Mesodermal cell (in vitro differentiated cells): ENCODE data around the gene SPTLC1.
A peak's percentile ranks its signal among the peaks of the same experiment; 100 is the strongest.
"Not testable (repeated sequence)": the region's sequence is repeated elsewhere in the genome, so short reads cannot be mapped to it uniquely, and the experiment has no call there.

ENCODE experiments used
- H3K27ac ChIP-seq: 2 replicates; pipeline ENCODE4 v1.7.0; 2013; ENCODE audit warnings: mild to moderate bottlenecking, low read depth, low read length, moderate library complexity; ENCODE audit not compliant: severe bottlenecking
- H3K36me3 ChIP-seq: 2 replicates; pipeline ENCODE4 v1.7.1; 2013; ENCODE audit warnings: mild to moderate bottlenecking, low read length, moderate library complexity; ENCODE audit not compliant: control insufficient read depth, insufficient read depth
- H3K4me1 ChIP-seq: one replicate; pipeline ENCODE4 v1.7.1; 2013; ENCODE audit warnings: mild to moderate bottlenecking, low read length; ENCODE audit not compliant: insufficient read depth, control insufficient read depth, poor library complexity, severe bottlenecking
- H3K4me3 ChIP-seq: 2 replicates; pipeline ENCODE4 v1.7.0; 2013; ENCODE audit warnings: low read length, control low read depth, mild to moderate bottlenecking; ENCODE audit not compliant: insufficient read depth, poor library complexity, severe bottlenecking; ENCODE audit errors: extremely low read depth
- H3K9me3 ChIP-seq: 2 replicates; pipeline ENCODE4 v1.7.1; 2013; ENCODE audit warnings: mild to moderate bottlenecking, low read length, moderate library complexity; ENCODE audit not compliant: control insufficient read depth
- whole genome bisulfite sequencing, 2 experiments: methylation state at CpG; one replicate each; pipeline ENCODE4 v1.1.5; 2013; ENCODE audit warnings: missing lambda C conversion rate in 2 of 2; ENCODE audit not compliant: insufficient coverage in 2 of 2; 5-methylcytosine and 5-hydroxymethylcytosine counted together

SPTLC1 gene

DNA sequence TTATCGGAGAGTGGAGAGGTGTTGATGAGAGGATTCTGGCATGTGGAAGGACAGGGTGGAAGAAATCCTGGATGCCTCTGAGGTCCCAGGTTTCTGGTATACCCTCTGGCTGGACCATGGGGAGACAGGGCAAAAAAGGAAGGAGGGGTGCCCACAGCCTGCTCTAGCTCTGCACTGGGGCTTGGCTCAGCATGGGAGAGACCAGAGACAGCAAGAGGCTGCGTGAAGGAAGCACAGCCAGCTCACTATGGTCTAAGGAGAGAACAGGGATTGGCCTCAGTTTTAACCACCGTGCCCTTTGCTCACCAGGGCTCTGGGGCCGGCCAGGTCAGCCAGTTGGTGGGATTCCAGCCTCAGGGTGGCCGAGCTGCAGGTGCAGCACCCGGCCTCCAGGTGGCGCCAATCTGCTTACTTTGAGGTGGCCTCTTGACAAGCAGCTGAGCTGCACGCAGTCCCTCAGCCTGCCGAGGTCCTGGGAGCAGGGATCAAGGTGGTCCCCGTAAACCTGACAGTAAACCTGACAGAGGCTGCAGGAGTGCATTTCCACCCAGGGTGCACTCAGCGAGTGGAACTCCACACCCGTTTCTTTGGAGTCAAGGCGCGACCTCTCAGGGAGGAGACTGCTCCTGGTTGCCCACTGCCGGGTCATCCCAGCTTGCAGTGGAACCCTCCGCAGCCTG is 25.0 kb upstream of the SPTLC1 start:
- H3K4me3 ChIP-seq = no peak overlapping the region
- H3K9me3 ChIP-seq = no peaks in the 10 kb centered on the region
- WGBS, 2 experiments = 29 to 32% methylated on average over 14 to 16 of the region's 16 CpGs
- peaks cover 8% of the 10 kb centered on the region for H3K4me1 ChIP-seq
- no peaks in the 10 kb centered on the region for H3K36me3 ChIP-seq
- no peak overlapping the region for H3K27ac ChIP-seq

DNA sequence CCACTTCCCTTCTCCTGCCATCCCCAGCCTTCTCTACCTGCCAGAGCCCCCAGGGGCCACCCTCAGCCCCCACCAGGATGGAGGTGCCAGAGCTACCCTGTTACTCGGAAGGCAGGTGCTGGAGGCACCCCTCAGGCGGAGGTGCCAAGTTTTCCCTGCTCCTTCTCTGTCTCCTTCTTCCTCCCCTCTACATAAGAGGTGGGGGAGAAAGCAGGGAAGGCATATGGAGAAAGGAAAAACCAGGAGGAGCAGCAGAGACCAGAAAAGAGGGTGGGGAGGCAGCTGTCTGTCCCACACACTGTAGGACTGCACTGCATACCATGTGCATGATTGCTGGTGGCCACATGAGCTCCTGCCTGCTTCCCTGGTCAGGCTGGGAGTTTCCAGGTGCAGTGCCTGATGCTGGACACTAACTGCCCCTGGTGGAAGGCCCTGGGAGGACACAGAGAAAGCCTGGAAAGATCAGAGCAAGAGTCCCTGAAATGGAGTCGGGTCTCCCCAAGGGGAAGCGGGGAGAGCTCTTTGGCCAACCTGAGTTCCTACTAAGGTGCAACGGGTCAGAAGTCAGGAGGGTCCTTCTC is 23.8 kb upstream of the SPTLC1 start:
- not testable (repeated sequence) for H3K4me1 ChIP-seq, H3K36me3 ChIP-seq, H3K4me3 ChIP-seq, H3K9me3 ChIP-seq, H3K27ac ChIP-seq
- 96 to 97% methylated on average over 3 of the region's 5 CpGs for WGBS, 2 experiments

DNA sequence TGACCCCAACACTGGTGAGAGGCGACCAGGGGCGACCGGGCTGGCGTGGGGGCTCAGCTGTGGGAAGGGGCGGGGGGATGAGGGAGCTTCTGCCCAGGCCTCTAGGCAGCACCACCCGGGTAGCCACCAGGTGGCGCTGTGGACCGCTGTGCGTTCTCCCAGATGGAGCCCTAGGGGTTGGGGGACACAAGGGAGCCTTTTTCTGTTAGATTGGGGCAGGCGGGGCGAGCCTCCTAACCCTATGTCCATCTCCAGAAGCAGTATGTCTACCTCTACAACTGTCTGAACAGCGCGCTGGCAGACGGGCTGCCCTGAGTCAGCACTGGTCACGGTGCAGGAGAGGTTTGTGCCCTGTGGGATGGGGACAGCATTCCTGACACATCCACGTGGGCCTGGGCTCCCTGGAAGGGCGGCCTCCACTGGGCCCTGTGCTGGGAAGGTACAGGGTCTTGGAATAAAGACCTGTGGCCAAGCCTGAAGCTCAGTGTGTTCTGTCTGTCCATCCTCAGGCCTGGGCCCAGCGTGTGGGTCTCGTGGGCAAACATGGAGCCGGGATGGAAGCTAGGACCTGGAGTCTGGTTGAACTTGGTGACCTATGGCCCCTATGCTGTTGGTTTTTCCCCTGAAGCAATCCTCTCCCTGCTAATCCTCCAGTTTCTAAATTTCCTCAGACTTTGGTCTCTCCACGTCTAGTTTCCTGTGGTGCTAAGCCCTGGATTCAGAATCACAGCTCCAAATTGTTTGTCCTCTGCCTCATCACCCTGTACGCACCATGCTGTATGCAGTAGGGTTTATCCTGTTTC is 23.1 kb upstream of the SPTLC1 start:
- 55 to 57% methylated on average over 13 to 18 of the region's 22 CpGs for WGBS, 2 experiments
- no peak overlapping the region for H3K27ac ChIP-seq
- no peaks in the 10 kb centered on the region for H3K36me3 ChIP-seq

DNA sequence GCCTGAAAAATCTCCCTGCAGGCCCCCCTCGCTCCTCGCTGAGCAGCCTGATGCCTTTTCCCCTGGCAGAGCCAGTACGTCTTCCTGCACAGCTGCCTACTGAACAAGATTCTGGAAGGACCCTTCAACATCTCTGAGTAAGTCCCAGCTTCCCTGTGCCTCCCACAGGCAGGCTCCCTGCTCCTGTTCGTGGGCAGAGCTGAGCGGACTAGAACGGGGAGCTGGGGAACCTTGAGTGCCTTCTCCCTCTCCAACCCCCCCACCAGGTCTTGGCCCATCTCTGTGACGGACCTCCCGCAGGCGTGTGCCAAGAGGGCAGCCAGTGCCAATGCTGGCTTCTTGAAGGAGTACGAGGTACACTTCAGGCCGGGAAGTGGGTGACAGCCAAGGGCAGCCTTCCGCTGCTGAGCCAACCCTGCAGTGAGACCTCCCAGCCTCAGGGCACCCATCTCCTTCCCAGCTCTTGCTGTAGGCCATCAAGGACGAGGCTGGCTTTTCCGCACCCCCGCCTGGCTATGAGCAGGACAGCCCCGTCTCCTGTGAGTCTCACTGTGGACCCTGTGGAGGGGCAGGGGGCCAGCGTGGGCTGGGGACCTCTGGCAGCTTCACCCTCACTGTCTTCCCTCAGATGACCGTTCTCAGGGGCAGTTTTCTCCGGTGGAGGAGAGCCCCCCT is 21.1 kb upstream of the SPTLC1 start:
- WGBS, 2 experiments = 87 to 93% methylated on average over 11 to 12 of the region's 19 CpGs
- no peaks in the 10 kb centered on the region for H3K36me3 ChIP-seq
- H3K4me1 ChIP-seq = peaks cover 8% of the 10 kb centered on the region
- H3K27ac ChIP-seq = no peak overlapping the region
- H3K4me3 ChIP-seq = no peak overlapping the region
- no peaks in the 10 kb centered on the region for H3K9me3 ChIP-seq

More for the DNA sequence above, 23.1 kb upstream of the SPTLC1 start:
- H3K4me3 ChIP-seq = no peak overlapping the region
- no peaks in the 10 kb centered on the region for H3K9me3 ChIP-seq
- peaks cover 8% of the 10 kb centered on the region for H3K4me1 ChIP-seq

DNA sequence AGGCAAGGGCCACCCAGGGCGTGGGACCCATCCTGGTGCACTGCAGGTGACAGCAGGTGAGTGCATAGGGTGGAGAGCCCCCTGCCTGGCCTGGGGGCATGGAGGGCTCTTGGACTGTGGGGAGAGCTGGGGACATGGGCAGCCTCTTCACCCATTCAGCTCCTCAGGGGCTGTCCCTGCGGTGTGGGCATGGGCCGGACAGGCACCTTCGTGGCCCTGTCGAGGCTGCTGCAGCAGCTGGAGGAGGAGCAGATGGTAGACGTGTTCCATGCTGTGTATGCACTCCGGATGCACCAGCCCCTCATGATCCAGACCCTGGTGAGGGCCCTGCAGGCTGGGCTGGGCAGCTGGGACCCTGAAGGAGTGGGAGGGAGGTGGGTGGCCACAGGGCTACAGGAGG is 20.4 kb upstream of the SPTLC1 start:
- H3K9me3 ChIP-seq = no peaks in the 10 kb centered on the region
- H3K27ac ChIP-seq = no peak overlapping the region
- WGBS, 2 experiments = 87 to 91% methylated on average over 3 to 6 of the region's 7 CpGs
- no peak overlapping the region for H3K4me3 ChIP-seq
- H3K4me1 ChIP-seq = peaks cover 3% of the 10 kb centered on the region
- H3K36me3 ChIP-seq = no peaks in the 10 kb centered on the region

DNA sequence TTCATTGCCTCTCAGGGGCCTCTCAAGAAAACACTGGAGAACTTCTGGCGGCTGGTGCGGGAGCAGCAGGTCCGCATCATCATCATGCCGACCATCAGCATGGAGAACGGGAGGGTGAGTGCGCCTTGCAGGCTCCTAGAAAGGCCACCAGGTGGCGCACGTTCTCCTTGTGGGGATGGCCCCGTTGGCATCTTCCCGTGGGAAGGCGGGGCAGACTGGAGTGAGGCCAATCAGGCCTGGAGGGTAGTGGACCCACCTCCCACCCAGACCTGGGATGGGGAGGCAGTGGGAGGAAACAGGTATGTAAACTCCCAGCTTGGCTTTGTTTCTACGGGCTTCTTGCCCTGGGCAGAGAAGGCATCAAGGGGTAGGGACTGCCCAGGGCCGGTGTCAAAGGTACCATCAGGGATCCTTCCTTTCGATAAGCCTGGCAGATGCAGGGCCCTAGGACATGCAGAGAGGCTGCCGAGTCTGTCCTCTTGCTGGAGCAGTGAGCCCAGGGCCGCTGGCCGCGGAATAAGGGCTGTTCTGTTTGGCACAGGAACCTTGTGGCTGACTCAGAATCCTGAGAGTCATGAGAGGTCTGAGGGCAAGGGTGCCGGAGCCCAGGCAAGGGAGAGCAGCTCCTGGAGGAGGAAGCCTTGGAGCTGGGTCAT is 18.9 kb upstream of the SPTLC1 start:
- WGBS, 2 experiments = 33 to 41% methylated on average over 13 to 17 of the region's 19 CpGs
- H3K36me3 ChIP-seq = no peaks in the 10 kb centered on the region
- no peaks in the 10 kb centered on the region for H3K9me3 ChIP-seq
- H3K4me3 ChIP-seq = no peak overlapping the region
- no peaks in the 10 kb centered on the region for H3K4me1 ChIP-seq
- H3K27ac ChIP-seq = peak overlapping the region; percentile 45

DNA sequence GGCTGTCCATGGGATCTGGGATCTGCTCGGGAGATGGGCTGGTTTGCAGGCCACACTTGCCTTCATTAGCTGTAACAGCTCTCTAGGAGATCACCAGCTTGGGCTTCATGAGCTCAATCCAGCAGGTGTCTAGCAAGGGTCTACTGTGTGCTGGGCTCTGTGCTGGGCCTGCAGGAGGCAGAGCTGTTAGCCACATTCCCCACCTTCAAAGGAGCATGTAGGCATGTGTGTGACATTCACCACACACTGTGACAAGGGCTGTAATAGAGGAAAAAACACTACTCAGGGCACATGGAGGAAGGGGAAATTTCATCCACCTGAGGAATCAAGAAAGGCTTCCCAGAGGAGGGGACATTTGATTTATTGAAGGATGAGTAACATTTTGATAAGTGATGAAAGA is 17.7 kb upstream of the SPTLC1 start:
- not testable (repeated sequence) for H3K4me3 ChIP-seq, H3K4me1 ChIP-seq, H3K27ac ChIP-seq, H3K36me3 ChIP-seq, H3K9me3 ChIP-seq
- WGBS, 2 experiments = 80 to 100% methylated on average over 1 of the region's 1 CpG

DNA sequence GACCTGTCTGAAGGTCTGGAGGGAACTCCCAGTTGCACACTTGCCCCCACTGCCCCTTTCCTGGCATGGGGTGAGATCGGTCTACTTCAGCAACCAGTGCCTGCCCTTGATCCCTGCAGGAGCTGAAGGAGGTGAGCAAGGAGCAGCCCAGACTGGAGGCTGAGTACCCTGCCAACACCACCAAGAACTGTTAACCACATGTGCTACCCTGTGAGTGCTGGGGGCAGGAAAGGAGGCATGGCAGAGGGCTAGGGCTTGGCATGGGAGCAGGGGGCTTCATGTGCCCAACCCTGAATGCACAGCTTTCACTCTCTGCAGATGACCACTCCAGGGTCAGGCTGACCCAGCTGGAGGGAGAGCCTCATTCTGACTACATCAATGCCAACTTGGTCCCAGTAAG is 17.3 kb upstream of the SPTLC1 start:
- Histone ChIP-seq H3K36me3 (no peaks in the 10 kb centered on the region), H3K27ac (no peak overlapping the region), H3K4me3 (no peak overlapping the region), H3K4me1 (no peaks in the 10 kb centered on the region), H3K9me3 (no peaks in the 10 kb centered on the region)
- WGBS, 2 experiments = no CpG with 5 or more reads among the region's 1 CpG

DNA sequence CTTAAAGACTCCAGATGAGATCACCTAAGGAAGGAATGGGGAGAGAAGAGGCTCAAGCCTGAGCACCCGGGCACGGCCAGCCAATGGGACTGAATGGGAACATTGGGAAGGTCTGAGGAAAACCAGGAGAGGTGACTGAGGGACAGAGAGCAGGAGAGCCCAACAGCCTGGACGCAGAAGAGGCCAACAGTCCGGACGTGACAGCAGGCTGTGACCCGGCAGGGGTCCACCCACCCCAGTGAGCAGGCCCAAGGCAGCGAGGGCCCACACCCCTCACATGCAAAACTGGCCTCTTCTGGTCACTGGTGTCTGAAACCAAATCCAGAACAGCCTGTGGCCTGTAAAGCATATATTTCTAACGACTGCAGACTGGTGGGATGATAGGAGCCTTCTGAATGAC is 7.6 kb upstream of the SPTLC1 start:
- no peaks in the 10 kb centered on the region for H3K36me3 ChIP-seq
- no peak overlapping the region for H3K27ac ChIP-seq
- no peaks in the 10 kb centered on the region for H3K4me1 ChIP-seq
- H3K4me3 ChIP-seq = no peak overlapping the region
- H3K9me3 ChIP-seq = no peaks in the 10 kb centered on the region
- 71 to 72% methylated on average over 6 to 8 of the region's 8 CpGs for WGBS, 2 experiments

DNA sequence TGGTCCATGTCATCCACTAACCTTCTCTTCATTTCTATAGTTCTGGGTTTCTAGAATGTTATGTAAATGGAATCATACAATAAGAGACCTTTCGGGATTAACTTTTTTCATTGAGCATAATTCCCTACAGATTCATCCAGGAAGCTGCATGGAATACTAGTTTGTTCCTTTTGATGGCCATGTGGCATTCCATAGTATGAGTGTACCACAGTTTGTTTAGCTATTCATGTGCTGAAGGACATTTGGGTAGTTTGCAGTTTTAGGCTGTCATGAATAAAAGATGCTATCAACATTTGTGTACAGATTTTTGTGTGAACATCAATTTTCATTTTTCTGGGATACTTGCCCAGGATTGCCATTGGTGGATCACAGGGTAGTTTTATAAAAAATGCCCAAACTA is 6.8 kb upstream of the SPTLC1 start:
- no peak overlapping the region for H3K4me3 ChIP-seq
- H3K36me3 ChIP-seq = no peaks in the 10 kb centered on the region
- no peaks in the 10 kb centered on the region for H3K4me1 ChIP-seq
- H3K9me3 ChIP-seq = no peaks in the 10 kb centered on the region
- 100% methylated on average over 1 of the region's 1 CpG; no CpG with 5 or more reads in 1 of the 2 experiments for WGBS, 2 experiments
- no peak overlapping the region for H3K27ac ChIP-seq
